ENCODE measurements around the gene GUK1.

- TF ChIP-seq CTCF (conservative IDR thresholded peaks at IDR 0.05; ENCODE audit: low read depth, low read length) (no peak), EZH2phosphoT487 (IDR thresholded peaks at IDR 0.05; ENCODE audit: borderline replicate concordance, low read length) (no peak), EZH2 (IDR thresholded peaks at IDR 0.05; ENCODE audit: low read length, unreplicated experiment) (no peak)
Observed at GRCh38 chr1:228190778-228191177, 50.7 kb downstream of the GUK1 start.

Data from PC-3 (cell line).